HepG2 (cell line): Measurements from ENCODE around the gene NGB. TPM values are rescaled to one million over a fixed set of nuclear protein-coding genes. Genes with fewer than 3 reads are reported as not detected.
A peak's percentile ranks its signal among the peaks of the same experiment; 100 is the strongest.

Experiments used
- ATAC-seq: fragments of 200-7000 bp; cut with Tn5 transposase; 3 replicates; pipeline ENCODE4 v1.9.1; 2020; ENCODE audit warnings: mild to moderate bottlenecking, moderate library complexity
- BruUV-seq: library from RNA; stranded (reverse); fragments of 400-500 nt; replicated peaks from 2 replicates; lab custom pipeline; 2021; lab: Mats Ljungman, UMichigan
- CTCF ChIA-PET: fragments of 300-600 bp; formaldehyde crosslinking; extraction: SDS; loops from one replicate; lab custom pipeline; 2021; ENCODE audit warnings: low total read pairs, inconsistent platforms, low intra/inter-chr PET ratio; lab: Yijun Ruan, JAX
- POLR2A ChIA-PET: fragments of 350-600 bp; sonication (Branson Sonifier 250); formaldehyde crosslinking; loops from one replicate; lab custom pipeline; 2020; ENCODE audit warnings: antibody characterized with exemption, inconsistent platforms; lab: Yijun Ruan, JAX
- DNase-seq: peaks from one replicate; pipeline ENCODE4 v3.0.0-alpha.2; 2015; ENCODE audit warnings: low spot score
- FAIRE-seq: peaks from 3 replicates; lab custom pipeline; 2011; peaks lifted over from hg19 to GRCh38; lab: Jason Lieb, UNC
- H2AFZ ChIP-seq: one replicate; pipeline ENCODE4 v1.6.1; 2011; ENCODE audit warnings: low read length, inconsistent platforms
- H3K27ac ChIP-seq: fragments of 300-600 bp; 3 replicates; pipeline ENCODE4 v1.8.0; 2011; ENCODE audit warnings: mixed run types, mild to moderate bottlenecking, mixed read lengths, low read length, inconsistent platforms; ENCODE audit not compliant: insufficient read depth; ENCODE audit errors: extremely low read length
- H3K27me3 ChIP-seq, 2 experiments: fragments of 200-600 bp in 1 of 2; 2 replicates in 1 of 2; 3 replicates in 1 of 2; pipeline versions ENCODE4 v1.6.0 to v1.8.0; 2011; ENCODE audit warnings: low read length in 2 of 2, mild to moderate bottlenecking in 2 of 2, moderate library complexity in 2 of 2, inconsistent platforms in 1 of 2; ENCODE audit not compliant: insufficient read depth in 2 of 2, control insufficient read depth in 1 of 2
- H3K36me3 ChIP-seq, 2 experiments: fragments of 200-600 bp in 1 of 2; replicated peaks in 1 of 2; 2 replicates in 1 of 2; 3 replicates in 1 of 2; pipeline versions ENCODE4 v1.5.1 to v1.8.0; 2011; ENCODE audit warnings: low read length in 2 of 2, inconsistent platforms in 1 of 2; ENCODE audit not compliant: insufficient read depth in 2 of 2, control insufficient read depth in 1 of 2
- H3K4me1 ChIP-seq: 2 replicates; pipeline ENCODE4 v1.5.1; 2012; ENCODE audit warnings: low read length, inconsistent platforms; ENCODE audit not compliant: insufficient read depth
- H3K4me2 ChIP-seq: 2 replicates; pipeline ENCODE4 v1.6.0; 2011; ENCODE audit warnings: low read depth, low read length, inconsistent platforms
- H3K4me3 ChIP-seq, 3 experiments: fragments of 200-600 bp in 1 of 3; sonication (generic), shearing (Covaris generic) in 1 of 3; replicated peaks in 1 of 3; 2 replicates each; pipeline ENCODE4 v1.5.1; 2011 to 2016; ENCODE audit warnings: low read length in 3 of 3, inconsistent platforms in 2 of 3, low read depth in 2 of 3, mild to moderate bottlenecking in 2 of 3, control low read depth in 1 of 3, mixed read lengths in 1 of 3; ENCODE audit not compliant: insufficient read depth in 1 of 3
- H3K79me2 ChIP-seq: one replicate; pipeline ENCODE4 v1.6.1; 2011; ENCODE audit warnings: low read length, inconsistent platforms; ENCODE audit not compliant: insufficient read depth
- H3K9ac ChIP-seq: 2 replicates; pipeline ENCODE4 v1.6.0; 2011; ENCODE audit warnings: mild to moderate bottlenecking, low read depth, low read length, inconsistent platforms; ENCODE audit not compliant: insufficient read depth
- H3K9me3 ChIP-seq: 2 replicates; pipeline ENCODE4 v1.5.1; 2012; ENCODE audit warnings: mild to moderate bottlenecking, low read length
- H4K20me1 ChIP-seq: 2 replicates; pipeline ENCODE4 v1.6.0; 2011; ENCODE audit warnings: inconsistent platforms, mild to moderate bottlenecking, low read length, moderate library complexity; ENCODE audit not compliant: insufficient read depth
- ATAD3A ChIP-seq: sonication (generic); formaldehyde crosslinking; IDR thresholded peaks from 2 replicates; pipeline ENCODE4 v1.4.0; 2020; ENCODE audit warnings: missing genetic modification reagents
- DRAP1 ChIP-seq: IDR thresholded peaks from 2 replicates; pipeline ENCODE4 v1.6.1; 2016; ENCODE audit warnings: missing genetic modification reagents, missing compliant biosample characterization
- GATAD1 ChIP-seq: IDR thresholded peaks from 2 replicates; pipeline ENCODE4 v1.6.1; 2016; ENCODE audit warnings: missing genetic modification reagents, missing compliant biosample characterization
- GTF2F1 ChIP-seq: fragments of 150-350 bp; IDR thresholded peaks from 2 replicates; pipeline ENCODE4 v1.6.1; 2014; ENCODE audit warnings: low read length
- MIXL1 ChIP-seq: IDR thresholded peaks from 2 replicates; pipeline ENCODE4 v1.6.1; 2016
- MNT ChIP-seq: fragments of 450-650 bp; IDR thresholded peaks from 2 replicates; pipeline ENCODE4 v1.6.1; 2016
- NR2F6 ChIP-seq, 2 experiments: IDR thresholded peaks; 2 replicates each; pipeline ENCODE4 v1.6.1; 2016; ENCODE audit warnings: antibody characterized with exemption in 1 of 2, mild to moderate bottlenecking in 1 of 2
- SOX6 ChIP-seq, 2 experiments: fragments of 450-650 bp in 1 of 2; sonication (generic) in 1 of 2; formaldehyde crosslinking in 1 of 2; IDR thresholded peaks; 2 replicates each; pipeline versions ENCODE4 v1.4.0 to v1.6.1; 2017 to 2020; ENCODE audit warnings: antibody characterized with exemption in 1 of 2, mild to moderate bottlenecking in 1 of 2, missing genetic modification reagents in 1 of 2
- SPEN ChIP-seq: sonication (generic); formaldehyde crosslinking; IDR thresholded peaks from 2 replicates; pipeline ENCODE4 v1.5.1; 2020; ENCODE audit warnings: low read depth, mild to moderate bottlenecking, missing genetic modification reagents
- THAP11 ChIP-seq: IDR thresholded peaks from 2 replicates; pipeline ENCODE4 v1.6.1; 2016; ENCODE audit warnings: missing biosample characterization, missing genetic modification reagents
- YEATS2 ChIP-seq: sonication (generic); formaldehyde crosslinking; IDR thresholded peaks from 2 replicates; pipeline ENCODE4 v1.4.0; 2020; ENCODE audit warnings: missing genetic modification reagents, borderline replicate concordance
- ZGPAT ChIP-seq: IDR thresholded peaks from 2 replicates; pipeline ENCODE4 v1.6.1; 2016; ENCODE audit warnings: mild to moderate bottlenecking
- ZNF260 ChIP-seq: sonication (generic); formaldehyde crosslinking; IDR thresholded peaks from 2 replicates; pipeline ENCODE4 v1.4.0; 2020; ENCODE audit warnings: missing genetic modification reagents, low read depth, mild to moderate bottlenecking, borderline replicate concordance
- ZNF292 ChIP-seq: sonication (generic); formaldehyde crosslinking; IDR thresholded peaks from 2 replicates; pipeline ENCODE4 v1.8.1; 2022; ENCODE audit warnings: mild to moderate bottlenecking, low read depth, missing genetic modification reagents, borderline replicate concordance
- ZNF331 ChIP-seq: sonication (generic); formaldehyde crosslinking; IDR thresholded peaks from 2 replicates; pipeline ENCODE4 v1.4.0; 2020; ENCODE audit warnings: missing genetic modification reagents
- ZNF362 ChIP-seq: sonication (generic); formaldehyde crosslinking; IDR thresholded peaks from 2 replicates; pipeline ENCODE4 v1.4.0; 2020; ENCODE audit warnings: missing genetic modification reagents, mild to moderate bottlenecking, borderline replicate concordance
- ZNF652 ChIP-seq: IDR thresholded peaks from 2 replicates; pipeline ENCODE4 v1.6.1; 2016; ENCODE audit warnings: low read depth, borderline replicate concordance
- ZNF788 ChIP-seq: sonication (generic); formaldehyde crosslinking; IDR thresholded peaks from 2 replicates; pipeline ENCODE4 v1.5.0; 2020; ENCODE audit warnings: mild to moderate bottlenecking, missing genetic modification reagents, borderline replicate concordance
- ZNF790 ChIP-seq: sonication (generic); formaldehyde crosslinking; IDR thresholded peaks from 2 replicates; pipeline ENCODE4 v1.8.0; 2022; ENCODE audit warnings: missing genetic modification reagents, mild to moderate bottlenecking, borderline replicate concordance
- ZNF83 ChIP-seq: sonication (generic); formaldehyde crosslinking; IDR thresholded peaks from 2 replicates; pipeline ENCODE4 v1.4.0; 2020; ENCODE audit warnings: missing genetic modification reagents, mild to moderate bottlenecking, borderline replicate concordance
- ZNF839 ChIP-seq: sonication (generic); formaldehyde crosslinking; IDR thresholded peaks from 2 replicates; pipeline ENCODE4 v1.4.0; 2020; ENCODE audit warnings: missing genetic modification reagents, mild to moderate bottlenecking, borderline replicate concordance
- WGBS: methylation state at CpG from one replicate; pipeline ENCODE4 v1.1.6; 2017; ENCODE audit warnings: low lambda C conversion rate; 5-methylcytosine and 5-hydroxymethylcytosine counted together
- in situ Hi-C: cut with HindIII; loops from 2 replicates; pipeline ENCODE4 v1.10.0; 2017; ENCODE audit warnings: low pct_unique_long_range_greater_than_20kb; ENCODE audit not compliant: extremely low pct_ligation_motif_present
- intact Hi-C: fragments of 100-400 bp; cut with micrococcal nuclease; formaldehyde crosslinking; loops from one replicate; pipeline ENCODE4 v1.10.0; 2022; ENCODE audit not compliant: unreplicated experiment
- polyA plus RNA-seq, 8 experiments: library from polyadenylated mRNA; depleted of rRNA in 3 of 8; stranded (reverse) in 7 of 8; unstranded in 1 of 8; fragments of >200 nt; fragmentation: Illumina TruSeq in 4 of 8; extraction: Trizol in 4 of 8; gene quantifications; 2 replicates each; pipeline versions ENCODE4 v1.2.1 to v1.2.3, GENCODE V29; 2011 to 2016; ENCODE audit warnings: low read depth in 4 of 8, missing spikeins in 1 of 8, mixed read lengths in 1 of 8; ENCODE audit not compliant: insufficient read depth in 1 of 8
- total RNA-seq, 5 experiments: library from RNA; depleted of rRNA; stranded (reverse); fragments of >200 nt; fragmentation: Illumina TruSeq; extraction: Trizol; gene quantifications; 2 replicates each; pipeline ENCODE4 v1.2.3, GENCODE V29; 2016; ENCODE audit warnings: low read depth in 1 of 5

NGB gene
- total and polyA plus RNA-seq, 2 of the 13 experiments (the other 11 are each of a cell fraction or from before 2014, with no cell fraction given) = 0.04 TPM; not detected in 1

GRCh38 chr14:77318006-77318553 lies 47.1 kb upstream of the NGB start:
- H3K9me3 ChIP-seq = no peaks in the 10 kb centered on the region
- H3K27me3 ChIP-seq = no peaks in the 10 kb centered on the region
- peak overlapping the region in 1 of 3 experiments; percentile 25; a peak in 1 of 6 replicates for H3K4me3 ChIP-seq
- WGBS = 18% methylated on average over 4 of the region's 5 CpGs
- CTCF ChIA-PET = interaction anchor here (1.6 kb wide), 1 partner anchor 17 kb away, joined by 4 read pairs; no protein-coding TSS in a partner anchor
- H3K79me2 ChIP-seq = peaks cover 49% of the 10 kb centered on the region
- DNase-seq (peak; percentile 80), ATAC-seq (no peak), FAIRE-seq (peak; percentile 82)
- in situ Hi-C loops (no loop called here), intact Hi-C loops (loop anchor here (5.0 kb wide), 1 partner anchor 234 kb away; no protein-coding TSS in a partner anchor)
- no peaks in the 10 kb centered on the region; a peak in 2 of 5 replicates for H3K36me3 ChIP-seq
- no TSS peak for BruUV-seq
- H3K4me1 ChIP-seq = peaks cover 82% of the 10 kb centered on the region
- H2AFZ ChIP-seq = no peak overlapping the region
- peak overlapping the region; percentile 63 for H3K27ac ChIP-seq
- POLR2A ChIA-PET = no interaction called here
- H3K9ac ChIP-seq = 0 out of 2 replicates have a peak overlapping the region, but pooled peaks have one; percentile 35
- H3K4me2 ChIP-seq = peak overlapping the region; percentile 64
- no peaks in the 10 kb centered on the region for H4K20me1 ChIP-seq
- TF ChIP-seq THAP11 (peak; percentile 17; the same call in 1 of the 2 replicates), ZNF292 (CRISPR knock-in tag) (no peak), GTF2F1 (no peak), ZGPAT (CRISPR knock-in tag) (no peak), ZNF839 (no peak), ZNF331 (CRISPR knock-in tag) (0 out of 2 replicates have a peak, but pooled peaks have one; percentile 49), ATAD3A (CRISPR knock-in tag) (no peak), MNT (peak; percentile 96), ZNF362 (CRISPR knock-in tag) (no peak), SOX6 (IDR thresholded peaks at IDR 0.05) (no peak), SOX6 (CRISPR knock-in tag; IDR thresholded peaks at IDR 0.05) (peak; percentile 44; the same call in 1 of the 2 replicates), ZNF83 (no peak), NR2F6 (IDR thresholded peaks at IDR 0.05) (no peak), NR2F6 (CRISPR knock-in tag; IDR thresholded peaks at IDR 0.05) (0 out of 2 replicates have a peak, but pooled peaks have one; percentile 6), MIXL1 (CRISPR knock-in tag) (0 out of 2 replicates have a peak, but pooled peaks have one; percentile 11), ZNF788 (CRISPR knock-in tag) (no peak), YEATS2 (CRISPR knock-in tag) (0 out of 2 replicates have a peak, but pooled peaks have one; percentile 14), ZNF790 (CRISPR knock-in tag) (no peak), DRAP1 (peak; percentile 24; the same call in 1 of the 2 replicates), GATAD1 (CRISPR knock-in tag) (0 out of 2 replicates have a peak, but pooled peaks have one; percentile 30), ZNF652 (no peak), ZNF260 (CRISPR knock-in tag) (no peak), SPEN (CRISPR knock-in tag) (no peak)
